CD4-positive, alpha-beta T cell treated with Interleukin-1 beta for 1 hour (primary cell): ENCODE data around the gene CEP126.
A peak's percentile ranks its signal among the peaks of the same experiment; 100 is the strongest.

Experiments used
- DNase-seq, 2 donors: peaks; one replicate each; pipeline ENCODE4 v3.0.0-alpha.2; 2020 to 2022

Gene CEP126

DNA sequence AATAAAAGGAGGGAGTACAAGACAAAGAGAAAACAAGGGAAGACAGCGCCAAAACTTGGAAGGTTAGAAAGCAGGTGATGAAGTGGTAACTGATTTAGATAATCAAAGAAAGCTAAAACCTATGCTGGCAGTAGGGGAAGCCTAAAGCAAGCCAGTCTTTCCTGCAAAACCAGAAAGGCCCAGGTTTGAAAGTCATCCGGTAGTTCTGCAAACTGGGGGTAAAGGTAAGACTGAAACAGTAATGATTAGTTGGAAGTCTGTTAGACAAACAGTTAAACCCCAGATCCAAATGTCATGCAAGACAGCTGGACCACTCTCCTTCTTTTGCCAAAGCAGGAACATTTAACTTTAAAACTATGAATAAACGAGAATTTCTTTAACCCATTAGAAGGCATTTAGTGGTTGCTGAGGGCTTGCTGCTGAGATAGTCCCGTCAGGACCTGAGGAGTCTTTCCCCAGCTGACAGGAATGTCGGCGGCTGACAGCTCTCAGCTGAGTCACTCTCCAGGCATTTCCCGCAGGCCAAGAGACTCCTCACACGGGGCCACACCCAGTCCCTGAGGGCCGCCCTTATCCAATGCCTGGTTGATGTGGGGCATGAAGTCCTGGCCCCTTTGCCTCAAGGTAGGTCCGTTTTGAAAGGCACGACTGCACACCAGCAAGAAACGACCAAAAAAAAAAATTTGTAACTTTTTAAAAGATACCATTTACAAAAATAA is 96.1 kb downstream of the CEP126 start:
- no peak for DNase-seq

DNA sequence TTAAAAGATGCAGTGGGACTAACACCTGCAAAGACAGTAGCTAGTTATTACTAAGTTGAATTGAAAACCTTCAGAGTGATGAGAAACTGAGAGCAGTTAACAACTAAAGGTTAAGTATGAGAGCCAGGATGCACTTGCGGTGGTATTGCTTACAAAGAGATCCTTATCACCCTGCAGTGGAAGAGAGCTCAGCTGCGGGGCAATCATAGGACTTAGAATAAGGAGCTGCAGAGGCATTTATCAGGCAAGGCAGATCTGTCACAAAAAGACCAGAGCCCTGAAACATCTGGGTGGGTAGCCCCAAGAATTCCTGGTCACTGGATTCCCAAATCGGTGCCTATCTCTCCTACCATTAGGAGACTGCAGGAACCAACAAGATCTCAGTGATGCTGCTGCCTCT is 98.1 kb downstream of the CEP126 start:
- DNase-seq = no peak

DNA sequence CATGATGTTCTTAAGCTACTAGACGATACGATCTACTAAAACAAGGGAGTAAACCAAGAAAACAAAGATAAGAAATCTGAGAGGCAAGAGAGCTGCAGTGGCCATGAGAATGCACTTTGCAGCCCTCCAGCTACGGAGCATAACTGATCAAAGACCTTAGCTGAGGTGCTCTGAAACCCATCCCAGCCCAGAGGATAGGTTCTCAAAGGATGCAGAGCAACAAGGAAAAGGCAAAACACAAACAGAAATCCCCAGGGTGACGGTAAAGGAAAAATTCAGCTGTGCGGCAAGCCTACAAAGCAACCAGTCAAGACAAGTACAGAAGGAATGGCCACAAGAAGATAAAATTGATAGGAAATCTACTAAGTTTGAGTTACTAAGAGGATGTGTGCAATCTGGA is 99.9 kb downstream of the CEP126 start:
- no peak for DNase-seq

DNA sequence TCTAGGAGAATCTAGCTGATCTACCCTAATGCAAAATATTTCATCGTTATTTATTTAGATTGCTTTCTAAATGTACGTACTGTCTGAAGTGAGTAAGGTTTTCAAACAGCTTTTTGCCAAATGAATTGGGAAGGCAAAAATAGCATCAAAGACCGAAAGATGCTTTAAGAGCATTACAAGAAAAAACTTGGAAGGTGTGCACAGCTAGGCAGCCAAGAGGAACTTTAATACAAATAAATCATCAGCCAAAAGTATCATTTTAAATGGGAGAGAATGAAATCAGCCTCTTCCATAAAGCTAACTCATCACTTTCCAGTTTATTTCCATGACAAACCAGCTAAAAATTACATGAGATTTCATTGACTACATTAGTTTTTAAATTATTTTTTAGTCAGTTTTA is 102.2 kb downstream of the CEP126 start:
- DNase-seq = no peak

DNA sequence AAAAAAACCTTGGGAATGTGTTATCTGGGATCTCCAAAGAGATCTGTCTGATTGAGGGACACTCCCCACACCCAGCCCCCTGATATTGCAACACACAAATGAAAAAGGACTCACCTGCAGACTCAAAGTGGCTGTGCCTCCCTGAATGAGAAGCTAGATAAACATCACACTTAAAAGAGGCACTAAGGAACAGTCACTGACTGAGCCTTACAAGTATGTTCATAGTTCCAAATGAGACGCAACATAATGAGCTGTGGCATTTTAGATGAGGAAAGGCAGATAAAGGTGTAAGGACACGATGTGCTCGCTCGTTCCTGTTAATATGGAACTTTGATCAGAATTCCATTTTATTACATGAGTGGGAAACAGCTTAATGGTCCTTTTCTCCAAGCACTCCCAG is 111.4 kb downstream of the CEP126 start:
- DNase-seq = no peak

DNA sequence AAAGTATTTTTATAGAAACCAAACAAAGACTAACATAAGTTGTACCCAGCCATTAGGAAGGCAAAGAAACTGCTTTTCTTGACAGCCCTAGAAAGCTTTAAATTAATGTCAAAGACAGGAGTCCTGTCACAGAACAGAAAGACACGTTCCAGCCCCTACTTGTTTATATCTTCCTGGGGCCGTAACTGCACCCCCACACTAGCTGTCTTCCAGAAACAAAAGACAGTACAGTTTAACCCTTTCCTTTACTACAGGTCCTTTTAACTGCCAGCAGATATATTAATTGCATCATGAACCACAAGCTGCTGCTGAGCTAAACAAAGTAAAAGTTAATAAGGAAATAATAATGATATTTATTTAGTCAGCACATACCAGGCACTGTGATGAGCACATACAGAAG is 112.1 kb downstream of the CEP126 start:
- DNase-seq = no peak

DNA sequence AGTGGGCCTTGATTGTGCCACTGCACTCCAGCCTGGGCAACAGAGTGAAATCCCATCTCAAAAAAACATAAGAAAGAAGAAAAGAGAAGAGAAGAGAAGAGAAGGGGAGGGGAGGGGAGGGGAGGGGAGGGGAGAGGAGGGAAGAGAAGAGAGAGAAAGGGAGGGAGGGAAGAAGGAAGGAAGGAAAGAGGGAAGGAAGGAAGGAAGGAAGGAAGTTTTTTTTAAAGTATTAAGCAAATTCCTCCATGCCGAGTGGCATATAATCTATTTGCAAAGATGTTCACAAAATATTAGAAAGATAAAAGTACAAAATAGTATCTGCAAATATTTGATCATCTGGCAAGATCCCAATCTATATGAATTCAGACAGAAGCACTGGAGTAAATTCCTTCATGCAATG is 121.9 kb downstream of the CEP126 start:
- DNase-seq = no peak

DNA sequence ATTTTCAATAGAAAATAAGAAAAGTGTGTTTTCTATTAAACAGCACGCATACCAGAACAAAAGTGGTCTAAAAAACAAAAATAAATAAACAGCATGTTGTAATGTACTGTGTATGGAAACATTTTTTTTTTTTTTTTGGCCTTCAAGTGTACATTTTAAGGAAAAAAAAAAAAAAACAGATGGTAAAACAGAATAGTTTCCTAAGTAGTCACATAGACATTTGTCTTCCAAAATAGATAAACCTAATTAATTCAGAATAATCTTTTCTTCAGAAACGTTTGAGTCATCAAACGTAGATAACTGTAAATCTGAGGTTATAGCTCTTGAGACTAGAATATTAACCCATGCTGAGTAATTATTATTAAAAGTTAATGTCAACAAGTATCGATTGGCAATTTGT is 132.0 kb downstream of the CEP126 start:
- DNase-seq = no peak

DNA sequence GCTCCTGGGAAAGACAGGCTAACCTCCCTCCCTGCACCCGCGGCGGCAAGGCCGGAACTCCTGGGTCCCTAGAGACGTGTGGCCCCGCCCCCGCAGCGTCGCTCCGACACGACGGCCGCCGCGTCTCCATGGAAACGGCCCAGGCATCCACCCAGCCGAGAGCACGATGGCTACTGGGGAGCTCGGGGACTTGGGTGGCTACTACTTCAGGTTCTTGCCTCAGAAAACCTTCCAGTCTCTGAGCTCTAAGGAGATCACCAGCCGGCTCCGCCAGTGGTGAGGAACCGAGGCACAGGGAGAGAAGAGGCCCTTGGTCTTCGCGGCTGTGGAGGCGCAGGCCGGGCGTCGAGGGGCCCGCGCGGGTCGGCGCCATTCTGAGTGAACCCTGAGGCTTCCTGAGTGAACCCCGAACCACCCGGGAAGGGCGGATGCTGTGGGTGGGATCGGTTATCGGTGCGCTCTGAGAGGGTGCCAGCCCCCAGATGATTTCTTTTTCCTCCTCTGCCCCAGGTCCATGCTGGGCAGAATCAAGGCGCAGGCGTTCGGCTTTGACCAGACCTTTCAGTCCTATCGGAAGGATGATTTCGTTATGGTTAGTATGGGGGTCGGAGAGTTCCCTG is 132.6 kb downstream of the CEP126 start, which contains the start of gene CFAP300:
TSS of gene CFAP300 (plus strand) at position 133 of the 620 bp plus-strand sequence. CDS start at position 167, 34 bp downstream.
- DNase-seq = peak; percentile 13 to 38
